Astrocyte (in vitro differentiated cells and primary cell): ENCODE measurements around the gene INTS7. TPM values are rescaled to one million over a fixed set of nuclear protein-coding genes. Genes with fewer than 3 reads are reported as not detected.

Source experiments
- DNase-seq: peaks from one replicate; pipeline ENCODE4 v3.0.0-alpha.2; 2010; ENCODE audit warnings: low read depth
- FAIRE-seq: peaks from 2 replicates; lab custom pipeline; 2011; peaks lifted over from hg19 to GRCh38; lab: Jason Lieb, UNC
- H2AFZ ChIP-seq: 2 replicates; pipeline ENCODE4 v1.6.0; 2012; ENCODE audit warnings: low read depth, low read length, inconsistent platforms
- H3K27ac ChIP-seq: 2 replicates; pipeline ENCODE4 v1.5.1; 2011; ENCODE audit warnings: low read depth, low read length, inconsistent platforms
- H3K27me3 ChIP-seq: 2 replicates; pipeline ENCODE4 v1.6.0; 2011; ENCODE audit warnings: low read length, inconsistent platforms; ENCODE audit not compliant: insufficient read depth
- H3K36me3 ChIP-seq: 2 replicates; pipeline ENCODE4 v1.5.1; 2011; ENCODE audit warnings: low read length, inconsistent platforms; ENCODE audit not compliant: insufficient read depth
- H3K4me1 ChIP-seq: 2 replicates; pipeline ENCODE4 v1.5.1; 2011; ENCODE audit warnings: low read length, inconsistent platforms; ENCODE audit not compliant: insufficient read depth
- H3K4me2 ChIP-seq: 2 replicates; pipeline ENCODE4 v1.6.0; 2012; ENCODE audit warnings: low read length, inconsistent platforms
- H3K4me3 ChIP-seq: 2 replicates; pipeline ENCODE4 v1.5.1; 2011; ENCODE audit warnings: low read depth, mild to moderate bottlenecking, low read length, inconsistent platforms; ENCODE audit not compliant: insufficient read depth
- H3K79me2 ChIP-seq: 2 replicates; pipeline ENCODE4 v1.6.0; 2012; ENCODE audit warnings: mild to moderate bottlenecking, low read length, inconsistent platforms; ENCODE audit not compliant: insufficient read depth
- H3K9ac ChIP-seq: 2 replicates; pipeline ENCODE4 v1.6.0; 2012; ENCODE audit warnings: mild to moderate bottlenecking, low read length, inconsistent platforms
- H3K9me3 ChIP-seq: 2 replicates; pipeline ENCODE4 v1.5.1; 2012; ENCODE audit warnings: low read depth, mild to moderate bottlenecking, low read length, inconsistent platforms; ENCODE audit not compliant: insufficient read depth
- H4K20me1 ChIP-seq: 2 replicates; pipeline ENCODE4 v1.6.0; 2012; ENCODE audit warnings: low read length, inconsistent platforms; ENCODE audit not compliant: insufficient read depth
- H3K27ac Mint-ChIP-seq: one replicate; pipeline ENCODE4 v1.8.0; 2021; ENCODE audit warnings: mild to moderate bottlenecking, mixed read lengths; ENCODE audit not compliant: unreplicated experiment
- H3K27me3 Mint-ChIP-seq: one replicate; pipeline ENCODE4 v1.8.0; 2021; ENCODE audit warnings: low read depth, mixed read lengths; ENCODE audit not compliant: unreplicated experiment
- H3K36me3 Mint-ChIP-seq: one replicate; pipeline ENCODE4 v1.8.0; 2021; ENCODE audit warnings: low read depth, mixed read lengths; ENCODE audit not compliant: unreplicated experiment
- H3K4me1 Mint-ChIP-seq: one replicate; pipeline ENCODE4 v1.8.0; 2021; ENCODE audit warnings: low read depth, mixed read lengths; ENCODE audit not compliant: unreplicated experiment
- H3K4me3 Mint-ChIP-seq: one replicate; pipeline ENCODE4 v1.8.0; 2021; ENCODE audit warnings: mild to moderate bottlenecking, moderate library complexity, mixed read lengths; ENCODE audit not compliant: unreplicated experiment
- H3K9me3 Mint-ChIP-seq: one replicate; pipeline ENCODE4 v1.8.0; 2021; ENCODE audit warnings: mild to moderate bottlenecking, mixed read lengths; ENCODE audit not compliant: unreplicated experiment
- CTCF ChIP-seq: IDR thresholded peaks from 2 replicates; pipeline ENCODE4 v1.5.1; 2011; ENCODE audit warnings: low read depth, mild to moderate bottlenecking, inconsistent platforms, low read length, moderate library complexity; ENCODE audit not compliant: insufficient read depth
- EZH2 ChIP-seq: IDR thresholded peaks from 2 replicates; pipeline ENCODE4 v1.6.1; 2012; ENCODE audit warnings: mild to moderate bottlenecking, low read length, inconsistent platforms; ENCODE audit not compliant: insufficient read depth
- total RNA-seq: library from RNA; stranded (reverse); gene quantifications from 2 replicates; pipeline ENCODE4 v1.2.1, GENCODE V29; 2021

INTS7 gene
- total RNA-seq, 1 donor from 2014 or later: 14.7 TPM

- peaks cover 15% of the 10 kb centered on the region for H4K20me1 ChIP-seq
- Mint-ChIP-seq H3K27me3 (no peaks in the 10 kb centered on the region), H3K36me3 (peaks cover 4% of the 10 kb centered on the region), H3K4me3 (peak overlapping the region; percentile 96), H3K27ac (peak overlapping the region; percentile 88), H3K9me3 (no peaks in the 10 kb centered on the region), H3K4me1 (peaks cover 18% of the 10 kb centered on the region)
- peak overlapping the region; percentile 94 for H3K9ac ChIP-seq
- H3K9me3 ChIP-seq: no peaks in the 10 kb centered on the region
- FAIRE-seq (no peak), DNase-seq (no peak)
- H3K4me3 ChIP-seq: peak overlapping the region; percentile 98
- H3K4me1 ChIP-seq: peaks cover 13% of the 10 kb centered on the region
- H3K36me3 ChIP-seq: no peaks in the 10 kb centered on the region
- H3K27ac ChIP-seq: peak overlapping the region; percentile 93
- TF ChIP-seq CTCF (no peak), EZH2 (no peak)
- H3K27me3 ChIP-seq: no peaks in the 10 kb centered on the region
- H3K4me2 ChIP-seq: peak overlapping the region; percentile 96
- H3K79me2 ChIP-seq: peaks cover 87% of the 10 kb centered on the region
- peak overlapping the region; percentile 96 for H2AFZ ChIP-seq
These were observed 663 bp upstream of the INTS7 start for GRCh38 chr1:212035835-212036605.

GRCh38 chr1:212034516-212035122 is 738 bp downstream of the INTS7 start:
- Histone ChIP-seq H3K79me2 (peaks cover 78% of the 10 kb centered on the region), H4K20me1 (peaks cover 18% of the 10 kb centered on the region), H3K4me3 (peak overlapping the region; percentile 98), H3K36me3 (no peaks in the 10 kb centered on the region), H3K4me2 (peak overlapping the region; percentile 96), H3K9ac (peak overlapping the region; percentile 94), H3K27ac (peak overlapping the region; percentile 93), H3K9me3 (no peaks in the 10 kb centered on the region), H2AFZ (peak overlapping the region; percentile 98), H3K27me3 (no peaks in the 10 kb centered on the region), H3K4me1 (peaks cover 16% of the 10 kb centered on the region)
- Mint-ChIP-seq H3K9me3 (no peaks in the 10 kb centered on the region), H3K36me3 (peaks cover 4% of the 10 kb centered on the region), H3K4me1 (peaks cover 20% of the 10 kb centered on the region), H3K27me3 (no peaks in the 10 kb centered on the region), H3K4me3 (peak overlapping the region; percentile 96), H3K27ac (peak overlapping the region; percentile 88)
- peak; percentile 9 for FAIRE-seq
- TF ChIP-seq EZH2 (no peak), CTCF (no peak)
- no peak for DNase-seq
